RCC 7860 (cell line): ENCODE measurements around the gene RHO.

Experiments used
- DNase-seq: peaks from one replicate; pipeline ENCODE4 v3.0.0-alpha.2; 2015; ENCODE audit warnings: low spot score
- FAIRE-seq: peaks from 2 replicates; lab custom pipeline; 2012; peaks lifted over from hg19 to GRCh38; lab: Jason Lieb, UNC

Gene RHO

GRCh38 chr3:129558081-129558771 lies 29.8 kb downstream of the RHO start:
- FAIRE-seq = no peak
- no peak for DNase-seq

DNA sequence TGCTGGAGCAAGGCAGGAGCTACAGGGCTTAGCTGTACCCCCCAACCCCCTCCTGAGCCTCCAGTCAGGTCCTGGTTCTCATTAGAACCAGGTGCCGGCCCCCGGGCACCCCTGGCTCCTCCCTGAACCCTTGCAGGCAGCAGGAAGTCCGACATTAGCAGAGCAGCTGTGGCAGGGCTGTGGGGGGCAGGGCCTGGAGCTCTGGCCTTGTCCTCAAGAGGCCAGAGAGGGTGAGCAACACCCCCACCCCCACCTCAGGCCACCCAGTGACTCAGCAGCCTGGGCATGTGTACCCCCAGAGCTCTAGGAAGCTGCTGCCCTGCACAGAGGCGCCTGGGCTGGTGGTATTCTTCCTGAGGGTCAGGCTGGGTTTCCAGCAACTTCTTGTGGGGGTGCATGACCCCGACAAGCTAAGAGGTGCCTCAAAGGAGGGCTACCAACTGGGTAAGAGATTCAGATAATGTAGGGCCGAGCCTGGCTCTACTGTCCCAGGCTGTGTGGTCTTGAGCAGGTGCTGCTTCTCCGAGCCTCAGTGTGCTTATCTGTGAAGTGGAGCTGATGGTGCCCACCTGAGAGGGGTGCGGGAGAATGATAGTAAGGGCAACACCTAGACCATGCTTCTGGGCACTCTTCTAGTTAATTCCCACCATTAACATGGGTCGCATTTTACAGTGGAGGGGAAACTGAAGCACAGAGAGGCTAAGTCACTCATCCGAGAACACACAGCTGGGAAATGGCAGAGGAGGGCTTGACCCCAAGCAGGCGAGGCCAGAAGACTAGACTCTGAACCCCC lies 30.5 kb downstream of the RHO start:
- peak; percentile 57 for DNase-seq
- no peak for FAIRE-seq

DNA sequence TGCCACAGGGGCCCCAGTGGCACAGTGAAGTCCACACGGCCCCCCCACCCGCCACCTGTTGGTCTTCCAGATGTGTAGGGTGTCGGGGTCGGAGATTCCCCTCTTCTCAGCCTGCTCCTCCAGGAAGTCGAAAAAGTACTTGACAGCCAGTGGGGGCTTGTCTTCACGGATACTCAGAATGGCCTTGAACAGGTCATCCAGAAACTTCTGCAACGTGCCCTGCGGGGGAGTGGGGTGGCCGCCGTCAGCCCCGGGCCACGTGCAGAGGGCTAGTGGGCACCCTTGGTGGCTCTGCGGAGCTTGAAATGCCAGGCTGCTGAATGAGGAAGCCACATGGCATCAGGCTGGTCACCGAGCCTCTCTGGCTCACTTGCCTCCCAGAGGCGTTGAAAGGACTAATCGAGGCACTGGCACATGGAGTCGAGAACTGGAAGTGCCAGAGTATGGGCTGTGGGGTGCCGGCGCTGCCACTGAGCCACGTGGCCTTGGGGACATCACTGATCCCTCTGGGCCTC lies 31.2 kb downstream of the RHO start:
- DNase-seq (no peak), FAIRE-seq (no peak)

GRCh38 chr3:129560269-129560787 lies 31.9 kb downstream of the RHO start:
- FAIRE-seq = no peak
- DNase-seq = no peak

DNA sequence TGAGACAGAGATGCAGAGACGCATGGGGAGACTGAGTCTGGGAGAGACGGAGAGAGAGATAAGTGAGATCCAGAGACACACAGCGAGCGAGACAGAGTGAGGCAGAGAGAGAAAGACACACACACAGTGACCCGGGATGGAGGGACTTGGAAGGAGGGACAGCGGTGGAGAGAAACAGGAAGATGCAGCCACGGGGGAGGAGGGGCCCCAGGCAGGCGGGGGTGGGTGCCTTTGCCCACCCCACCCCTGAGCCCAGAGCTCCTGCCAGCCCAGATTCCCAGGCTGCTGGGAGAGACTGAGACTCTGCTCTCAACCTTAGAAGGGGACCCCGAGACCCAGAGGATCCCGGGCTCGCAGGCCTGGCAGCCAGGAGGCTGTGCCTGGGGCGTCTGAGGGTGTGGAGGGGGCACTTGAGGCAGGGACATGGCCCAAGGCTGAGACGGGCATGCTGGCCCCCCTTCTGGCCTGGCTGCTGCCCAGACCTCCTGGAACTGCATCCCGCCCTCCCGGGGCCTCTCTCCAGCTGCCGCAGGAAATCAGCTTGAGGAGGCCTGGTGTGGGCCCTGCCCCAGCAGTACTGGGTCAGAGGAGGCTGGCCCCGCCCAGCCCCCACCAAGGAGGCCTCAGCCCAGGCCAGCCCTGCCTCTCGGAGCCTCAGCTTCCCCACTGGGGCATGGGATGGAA lies 32.6 kb downstream of the RHO start:
- no peak for FAIRE-seq
- DNase-seq = no peak

DNA sequence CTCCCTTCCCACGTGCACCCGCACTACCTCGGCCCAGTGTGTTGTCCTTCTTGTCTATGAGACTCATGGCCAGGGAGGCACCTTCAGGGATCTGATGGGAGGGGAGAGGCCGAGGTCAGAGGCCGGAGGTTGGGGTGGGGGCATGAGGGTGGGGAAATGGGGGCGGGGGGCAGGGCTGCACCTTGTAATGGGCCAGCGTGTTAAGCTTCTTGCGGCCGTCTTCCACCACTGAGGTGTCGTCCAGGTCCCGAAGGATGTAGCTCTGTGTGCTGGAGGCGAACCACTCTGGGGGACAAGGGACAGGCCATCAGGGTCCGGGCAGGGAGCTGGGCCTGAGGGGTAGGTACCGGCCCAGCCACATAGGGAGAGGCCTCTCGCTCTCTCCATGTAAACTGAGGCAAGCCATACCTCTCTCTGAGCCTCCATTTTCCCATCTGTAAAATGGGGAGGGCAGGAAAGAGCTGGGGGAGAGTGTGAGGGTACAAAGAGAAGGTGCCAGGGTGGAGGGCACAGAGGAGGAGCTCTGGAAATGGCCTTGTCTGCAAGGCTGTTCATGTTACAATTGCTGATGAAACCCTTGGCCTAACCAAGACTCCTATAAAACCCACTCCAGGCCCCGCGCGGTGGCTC lies 33.3 kb downstream of the RHO start:
- no peak for FAIRE-seq
- DNase-seq = no peak

DNA sequence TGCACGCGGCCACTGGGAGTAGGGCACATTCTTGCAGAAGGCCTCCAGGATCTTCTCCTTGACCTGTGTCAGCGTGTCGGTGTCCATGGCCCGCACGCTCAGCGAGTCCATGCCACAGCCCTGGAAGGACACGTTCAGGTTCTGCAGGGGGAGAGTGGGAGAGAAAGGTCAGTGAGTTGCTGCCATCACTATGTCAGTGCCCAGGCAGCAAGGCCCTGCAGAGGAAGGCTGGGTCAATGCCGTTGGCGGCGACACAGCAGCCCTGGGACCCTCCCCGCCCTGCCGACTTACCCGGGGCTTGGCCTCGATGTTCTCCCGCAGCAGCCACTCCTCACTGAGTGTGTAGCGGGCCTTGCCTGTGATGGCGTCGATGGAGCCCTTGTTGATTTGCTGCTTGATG lies 34.4 kb downstream of the RHO start:
- FAIRE-seq = no peak
- no peak for DNase-seq

GRCh38 chr3:129563332-129563731 lies 34.9 kb downstream of the RHO start:
- FAIRE-seq = no peak
- no peak for DNase-seq

DNA sequence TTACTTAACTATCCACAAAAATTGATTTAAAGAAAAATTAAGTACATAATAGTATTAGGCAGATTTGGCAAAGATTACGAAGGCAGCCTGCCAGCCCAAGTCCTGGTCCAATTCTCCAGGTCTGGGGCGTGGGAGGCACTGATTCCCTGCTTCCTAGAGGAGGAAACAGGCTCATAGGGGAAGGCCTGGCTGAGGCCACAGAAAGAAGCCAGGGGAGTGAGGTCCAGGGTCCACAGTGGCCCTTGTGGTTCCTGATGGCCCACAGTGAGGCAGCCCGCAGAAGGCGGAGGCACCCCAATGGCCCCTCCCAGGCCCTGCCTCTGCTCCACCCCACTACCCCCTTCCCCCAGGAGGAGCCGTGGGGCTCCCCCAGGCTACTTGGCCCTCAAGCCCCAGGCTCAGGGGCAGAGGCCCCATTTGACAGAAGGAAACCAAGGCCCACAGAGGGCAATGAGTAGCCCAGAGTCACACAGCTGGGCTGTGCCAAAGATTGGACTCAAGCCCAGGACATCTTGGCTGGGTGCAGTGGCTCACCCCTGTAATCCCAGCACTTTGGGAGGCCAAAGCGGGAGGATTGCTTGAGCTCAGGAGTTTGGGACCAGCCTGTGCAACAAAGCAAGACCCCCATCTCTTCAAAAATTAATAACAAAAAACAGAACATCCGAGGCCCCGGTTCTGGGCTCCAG lies 35.6 kb downstream of the RHO start:
- no peak for FAIRE-seq

GRCh38 chr3:129564981-129565644 lies 36.7 kb downstream of the RHO start:
- FAIRE-seq = no peak
- DNase-seq = no peak

More for the DNA sequence above, 35.6 kb downstream of the RHO start:
- no peak for DNase-seq

DNA sequence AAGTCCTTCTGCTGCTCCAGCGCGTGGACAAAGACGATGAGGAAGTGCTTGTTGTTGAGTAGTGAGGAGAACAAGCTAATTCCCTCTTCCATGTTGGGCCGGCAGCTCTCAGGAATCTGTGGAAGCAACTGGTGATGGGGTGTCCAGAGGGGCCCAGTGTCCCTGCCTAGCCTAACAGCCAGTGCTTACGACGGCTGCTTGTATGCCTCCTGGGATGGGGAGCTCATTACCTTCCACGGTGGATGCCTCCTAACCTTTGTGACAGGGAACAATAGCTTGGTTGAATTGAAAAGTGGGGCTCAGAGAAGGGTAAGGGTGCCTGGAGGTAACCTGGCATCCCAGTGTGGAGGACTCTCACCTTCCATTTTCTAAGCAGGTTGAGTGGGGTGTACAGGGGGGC lies 37.5 kb downstream of the RHO start:
- FAIRE-seq (no peak), DNase-seq (no peak)

GRCh38 chr3:129567176-129567705 lies 38.8 kb downstream of the RHO start:
- no peak for DNase-seq
- no peak for FAIRE-seq

- FAIRE-seq (no peak), DNase-seq (no peak)
These were observed 39.5 kb downstream of the RHO start for GRCh38 chr3:129567939-129568338.

- DNase-seq = no peak
- no peak for FAIRE-seq
These were observed 41.4 kb downstream of the RHO start for GRCh38 chr3:129569856-129570255.

- FAIRE-seq (no peak), DNase-seq (no peak)
These were observed 43.4 kb downstream of the RHO start for GRCh38 chr3:129571605-129572547.

- FAIRE-seq (no peak), DNase-seq (no peak)
These were observed 44.2 kb downstream of the RHO start for GRCh38 chr3:129572603-129573002.

DNA sequence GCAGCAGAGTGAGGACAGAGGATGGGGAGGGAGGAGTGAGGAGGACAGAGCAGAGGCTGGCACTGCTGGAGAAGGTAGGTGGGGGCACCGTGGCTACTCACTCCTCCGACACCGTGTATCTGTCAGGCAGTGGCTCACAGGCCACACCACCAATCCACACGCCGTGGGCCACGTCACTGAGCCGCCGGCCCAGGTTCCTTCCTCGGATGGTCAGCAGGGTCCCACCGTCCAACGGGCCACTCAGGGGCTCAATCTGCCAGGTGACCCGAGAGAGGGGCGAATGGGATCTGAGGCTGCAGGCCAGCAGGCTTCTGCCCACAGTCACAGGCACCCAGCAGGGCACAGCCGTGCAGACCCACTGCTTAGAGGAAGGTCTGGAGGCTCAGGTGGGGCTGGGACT lies 45.1 kb downstream of the RHO start:
- DNase-seq (no peak), FAIRE-seq (no peak)

GRCh38 chr3:129574206-129574605 lies 45.8 kb downstream of the RHO start:
- no peak for DNase-seq
- no peak for FAIRE-seq
